Breast epithelium (tissue), 3 donors: Measurements from ENCODE around the gene VPS9D1.

Source experiments
- POLR2A ChIP-seq: fragments of 450-650 bp; IDR thresholded peaks from one replicate; pipeline ENCODE4 v1.6.1; 2016; ENCODE audit warnings: antibody characterized with exemption, mild to moderate bottlenecking, moderate library complexity
- POLR2AphosphoS5 ChIP-seq, 3 donors: sonication (generic); formaldehyde crosslinking; IDR thresholded peaks; one replicate each; pipeline ENCODE4 v1.6.1; 2017; ENCODE audit warnings: antibody characterized with exemption in 3 of 3
- TF ChIP-seq, protein P1 (sequence below), 3 donors: fragments of 450-650 bp; IDR thresholded peaks; one replicate each; pipeline ENCODE4 v1.5.1; 2016 to 2017; ENCODE audit warnings: antibody characterized with exemption in 3 of 3, mild to moderate bottlenecking in 3 of 3, moderate library complexity in 3 of 3

GRCh38 chr16:89660146-89660545 lies 60.6 kb downstream of the VPS9D1 start:
- TF ChIP-seq POLR2AphosphoS5 (IDR thresholded peaks at IDR 0.05): no peak
- TF ChIP-seq POLR2A: no peak
- TF ChIP-seq, protein P1, sequence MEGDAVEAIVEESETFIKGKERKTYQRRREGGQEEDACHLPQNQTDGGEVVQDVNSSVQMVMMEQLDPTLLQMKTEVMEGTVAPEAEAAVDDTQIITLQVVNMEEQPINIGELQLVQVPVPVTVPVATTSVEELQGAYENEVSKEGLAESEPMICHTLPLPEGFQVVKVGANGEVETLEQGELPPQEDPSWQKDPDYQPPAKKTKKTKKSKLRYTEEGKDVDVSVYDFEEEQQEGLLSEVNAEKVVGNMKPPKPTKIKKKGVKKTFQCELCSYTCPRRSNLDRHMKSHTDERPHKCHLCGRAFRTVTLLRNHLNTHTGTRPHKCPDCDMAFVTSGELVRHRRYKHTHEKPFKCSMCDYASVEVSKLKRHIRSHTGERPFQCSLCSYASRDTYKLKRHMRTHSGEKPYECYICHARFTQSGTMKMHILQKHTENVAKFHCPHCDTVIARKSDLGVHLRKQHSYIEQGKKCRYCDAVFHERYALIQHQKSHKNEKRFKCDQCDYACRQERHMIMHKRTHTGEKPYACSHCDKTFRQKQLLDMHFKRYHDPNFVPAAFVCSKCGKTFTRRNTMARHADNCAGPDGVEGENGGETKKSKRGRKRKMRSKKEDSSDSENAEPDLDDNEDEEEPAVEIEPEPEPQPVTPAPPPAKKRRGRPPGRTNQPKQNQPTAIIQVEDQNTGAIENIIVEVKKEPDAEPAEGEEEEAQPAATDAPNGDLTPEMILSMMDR (IDR thresholded peaks at IDR 0.05): no peak
